Endothelial cell of umbilical vein (primary cell): ENCODE results near the gene CUX1. TPM values are rescaled to one million over a fixed set of nuclear protein-coding genes. Genes with fewer than 3 reads are reported as not detected.

Experiments
- BruUV-seq: library from RNA; stranded (reverse); fragments of 400-500 nt; replicated peaks from 2 replicates; lab custom pipeline; 2021; lab: Mats Ljungman, UMichigan
- CTCF ChIA-PET: fragments of 300-600, 350-600 bp; sonication (Branson Sonifier 250); formaldehyde crosslinking; loops from one replicate; lab custom pipeline; 2021; ENCODE audit warnings: antibody characterized with exemption, inconsistent platforms; lab: Charles Lee
- POLR2A ChIA-PET: fragments of 300-600, 350-600 bp; sonication (Branson Sonifier 250); formaldehyde crosslinking; loops from one replicate; lab custom pipeline; 2021; ENCODE audit warnings: antibody characterized with exemption, inconsistent platforms; lab: Charles Lee
- DNase-seq: peaks from one replicate; pipeline ENCODE4 v3.0.0-alpha.2; 2011; ENCODE audit warnings: low read depth, low spot score
- FAIRE-seq: peaks from 2 replicates; lab custom pipeline; 2011; peaks lifted over from hg19 to GRCh38; lab: Jason Lieb, UNC
- H2AFZ ChIP-seq: 2 replicates; pipeline ENCODE4 v1.6.0; 2012; ENCODE audit warnings: low read depth, low read length, control low read depth, inconsistent platforms
- H3K27ac ChIP-seq: 2 replicates; pipeline ENCODE4 v1.5.1; 2011; ENCODE audit warnings: low read depth, mild to moderate bottlenecking, control low read depth, low read length, moderate library complexity; ENCODE audit not compliant: insufficient read depth
- H3K27me3 ChIP-seq, 2 experiments: 2 replicates each; pipeline versions ENCODE4 v1.6.0 to v1.6.1; 2011; ENCODE audit warnings: low read length in 2 of 2, mixed read lengths in 1 of 2; ENCODE audit not compliant: control insufficient read depth in 2 of 2, insufficient read depth in 2 of 2
- H3K36me3 ChIP-seq, 2 experiments: 2 replicates in 1 of 2; 3 replicates in 1 of 2; pipeline ENCODE4 v1.5.1; 2011; ENCODE audit warnings: low read length in 2 of 2, mild to moderate bottlenecking in 1 of 2, moderate library complexity in 1 of 2; ENCODE audit not compliant: control insufficient read depth in 2 of 2, insufficient read depth in 2 of 2; ENCODE audit errors: extremely low read depth in 1 of 2
- H3K4me1 ChIP-seq: 3 replicates; pipeline ENCODE4 v1.5.1; 2011; ENCODE audit warnings: mild to moderate bottlenecking, low read length; ENCODE audit not compliant: control insufficient read depth, insufficient read depth; ENCODE audit errors: extremely low read depth
- H3K4me2 ChIP-seq: 2 replicates; pipeline ENCODE4 v1.6.1; 2011; ENCODE audit warnings: low read length, control low read depth, mixed read lengths; ENCODE audit not compliant: insufficient read depth
- H3K4me3 ChIP-seq, 3 experiments: fragments of 200-600 bp in 1 of 3; sonication (generic), shearing (Covaris generic) in 1 of 3; replicated peaks in 1 of 3; 2 replicates each; pipeline ENCODE4 v1.5.1; 2011 to 2016; ENCODE audit warnings: control low read depth in 3 of 3, low read length in 3 of 3, mild to moderate bottlenecking in 2 of 3, inconsistent platforms in 1 of 3, low read depth in 1 of 3, moderate library complexity in 1 of 3; ENCODE audit not compliant: insufficient read depth in 1 of 3
- H3K79me2 ChIP-seq: 2 replicates; pipeline ENCODE4 v1.6.0; 2012; ENCODE audit warnings: low read length, inconsistent platforms; ENCODE audit not compliant: control insufficient read depth, insufficient read depth
- H3K9ac ChIP-seq: replicated peaks from 2 replicates; pipeline ENCODE3; 2011; ENCODE audit warnings: low read length, control low read depth; ENCODE audit not compliant: insufficient read depth; ENCODE audit errors: extremely low read depth
- H3K9me1 ChIP-seq: replicated peaks from 3 replicates; pipeline ENCODE4 v1.6.0; 2011; ENCODE audit warnings: mild to moderate bottlenecking, low read length; ENCODE audit not compliant: control insufficient read depth, insufficient read depth; ENCODE audit errors: extremely low read depth
- H3K9me3 ChIP-seq: replicated peaks from 2 replicates; pipeline ENCODE4 v1.5.1; 2012; ENCODE audit warnings: low read length, inconsistent platforms; ENCODE audit not compliant: control insufficient read depth, insufficient read depth
- H4K20me1 ChIP-seq: replicated peaks from 2 replicates; pipeline ENCODE3; 2011; ENCODE audit warnings: mild to moderate bottlenecking, low read length; ENCODE audit not compliant: control insufficient read depth, insufficient read depth; ENCODE audit errors: extremely low read depth
- CTCF ChIP-seq, 2 donors: IDR thresholded peaks; 1 replicate in 1 of 2; 2 replicates in 1 of 2; pipeline ENCODE4 v1.5.1; 2011; ENCODE audit warnings: low read length in 2 of 2, mild to moderate bottlenecking in 2 of 2, moderate library complexity in 2 of 2, control low read depth in 1 of 2, inconsistent platforms in 1 of 2, low read depth in 1 of 2; ENCODE audit not compliant: insufficient read depth in 1 of 2; ENCODE audit errors: extremely low read depth in 1 of 2
- EZH2 ChIP-seq: IDR thresholded peaks from 2 replicates; pipeline ENCODE4 v1.6.1; 2012; ENCODE audit warnings: borderline replicate concordance, low read depth, mild to moderate bottlenecking, moderate library complexity, low read length, inconsistent platforms; ENCODE audit not compliant: severe bottlenecking
- GATA2 ChIP-seq: IDR thresholded peaks from 2 replicates; pipeline ENCODE4 v1.7.0; 2011; ENCODE audit warnings: low read depth, mild to moderate bottlenecking, moderate library complexity, mixed read lengths, low read length; ENCODE audit not compliant: insufficient read length, insufficient read depth
- MAX ChIP-seq: IDR thresholded peaks from 2 replicates; pipeline ENCODE4 v1.6.1; 2011; ENCODE audit not compliant: insufficient read depth, insufficient read length
- MYC ChIP-seq: IDR thresholded peaks from one replicate; pipeline ENCODE4 v1.6.1; 2011; ENCODE audit warnings: mild to moderate bottlenecking, low read depth, low read length
- POLR2A ChIP-seq: IDR thresholded peaks from 2 replicates; pipeline ENCODE4 v1.6.1; 2012; ENCODE audit warnings: low read depth, mild to moderate bottlenecking, control low read depth, low read length
- POLR2AphosphoS5 ChIP-seq: IDR thresholded peaks from 2 replicates; pipeline ENCODE4 v1.6.1; 2012; ENCODE audit warnings: low read depth, mild to moderate bottlenecking, control low read depth, low read length, moderate library complexity; ENCODE audit not compliant: insufficient read depth
- dilution Hi-C: fragments of 300-500 bp; cut with MboI; formaldehyde crosslinking; loops from one replicate; pipeline ENCODE4 v1.15.0; 2019; ENCODE audit warnings: low sequenced_read_pairs; ENCODE audit not compliant: extremely low pct_ligation_motif_present
- intact Hi-C: fragments of 100-400 bp; cut with micrococcal nuclease; formaldehyde crosslinking; loops from one replicate; pipeline ENCODE4 v1.10.0; 2022
- polyA plus RNA-seq, 4 experiments: library from polyadenylated mRNA; depleted of rRNA in 3 of 4; stranded (reverse) in 3 of 4; unstranded in 1 of 4; fragments of >200 nt; gene quantifications; 2 replicates each; pipeline versions ENCODE4 v1.2.1 to v1.2.3, GENCODE V29; 2011 to 2012; ENCODE audit warnings: missing spikeins in 1 of 4
- total RNA-seq: library from RNA; stranded (reverse); gene quantifications from 2 replicates; pipeline ENCODE4 v1.2.3, GENCODE V29; 2021

The CUX1 gene
- total and polyA plus RNA-seq, 2 donors (not counting 3 experiments of a cell fraction or from before 2014, with no cell fraction given): 13.8 to 49.8 TPM

GRCh38 chr7:101902680-101903514 lies 85.5 kb downstream of the CUX1 start:
- POLR2A ChIA-PET: interaction anchor here (0.6 kb wide), 1 partner anchor 131 kb away, joined by 8 read pairs; no protein-coding TSS in a partner anchor
- H3K4me2 ChIP-seq: no peak overlapping the region
- no TSS peak for BruUV-seq
- H3K27me3 ChIP-seq: no peaks in the 10 kb centered on the region
- no peak overlapping the region for H2AFZ ChIP-seq
- no peak overlapping the region for H3K9ac ChIP-seq
- TF ChIP-seq EZH2 (no peak), MYC (no peak), POLR2A (no peak), MAX (no peak), CTCF (IDR thresholded peaks at IDR 0.05; ENCODE audit: extremely low read depth in 1 of 2, insufficient read depth in 1 of 2, low read depth in 1 of 2, low read length in 2 of 2) (no peak), GATA2 (no peak), POLR2AphosphoS5 (no peak)
- H3K9me3 ChIP-seq: no peaks in the 10 kb centered on the region
- peak; percentile 53 for DNase-seq
- H3K9me1 ChIP-seq: no peaks in the 10 kb centered on the region
- intact Hi-C loops: no loop called here
- no peaks in the 10 kb centered on the region for H3K79me2 ChIP-seq
- no peak overlapping the region for H3K4me3 ChIP-seq
- CTCF ChIA-PET: no interaction called here
- peaks cover 12% of the 10 kb centered on the region for H3K4me1 ChIP-seq
- dilution Hi-C loops: no loop called here
- no peaks in the 10 kb centered on the region for H4K20me1 ChIP-seq
- H3K36me3 ChIP-seq: no peaks in the 10 kb centered on the region
- FAIRE-seq: peak; percentile 59
- no peak overlapping the region for H3K27ac ChIP-seq
